ENCODE data around the gene EHD2.
A peak's percentile ranks its signal among the peaks of the same experiment; 100 is the strongest.

The EHD2 gene

GRCh38 chr19:47703301-47703700 lies 9.9 kb upstream of the EHD2 start:
- no peak overlapping the region for H3K4me3 ChIP-seq (ENCODE audit: low read length)
- no peaks in the 10 kb centered on the region for H3K27me3 ChIP-seq (ENCODE audit: insufficient read depth, low read length, poor library complexity)
- H3K79me1 ChIP-seq (ENCODE audit: low read length) = no peaks in the 10 kb centered on the region
- H3K4ac ChIP-seq (ENCODE audit: low read depth, low read length) = no peak overlapping the region
- no peak overlapping the region for H3K9ac ChIP-seq (ENCODE audit: low read length)
- no peak overlapping the region for H3K27ac ChIP-seq (ENCODE audit: low read depth, low read length)
- H2BK5ac ChIP-seq (ENCODE audit: low read length) = no peak overlapping the region
- H3K56ac ChIP-seq (ENCODE audit: low read length) = no peak overlapping the region
- no peak overlapping the region for H3K4me2 ChIP-seq (ENCODE audit: low read length)
- no peak overlapping the region for H4K8ac ChIP-seq (ENCODE audit: low read depth, low read length)
- DNase-seq = no peak
- H2BK120ac ChIP-seq (ENCODE audit: low read depth, low read length) = no peak overlapping the region
- no peak overlapping the region for H2AK5ac ChIP-seq (ENCODE audit: low read length)
- no peak overlapping the region for H2BK15ac ChIP-seq (replicated peaks; ENCODE audit: low read depth)
- no CpG with 5 or more reads among the region's 5 CpGs for WGBS (ENCODE audit: extremely low coverage, insufficient coverage, low lambda C conversion rate)
- H3K18ac ChIP-seq (ENCODE audit: low read length) = no peak overlapping the region
- H3K79me2 ChIP-seq (ENCODE audit: control insufficient read depth, insufficient read depth, low read length) = no peaks in the 10 kb centered on the region
- no peak overlapping the region for H3K23ac ChIP-seq (ENCODE audit: low read length)
- no peaks in the 10 kb centered on the region for H3K4me1 ChIP-seq (ENCODE audit: control insufficient read depth, low read depth, low read length)
- H4K5ac ChIP-seq (ENCODE audit: low read length) = no peak overlapping the region
- H3K36me3 ChIP-seq (ENCODE audit: control insufficient read depth, insufficient read depth, low read length) = peaks cover 5% of the 10 kb centered on the region

GRCh38 chr19:47704024-47704423 lies 9.2 kb upstream of the EHD2 start:
- no peak overlapping the region for H2BK5ac ChIP-seq (ENCODE audit: low read length)
- H3K18ac ChIP-seq (ENCODE audit: low read length) = no peak overlapping the region
- H2BK15ac ChIP-seq (replicated peaks; ENCODE audit: low read depth) = no peak overlapping the region
- H3K79me1 ChIP-seq (ENCODE audit: low read length) = no peaks in the 10 kb centered on the region
- no peak overlapping the region for H2AK5ac ChIP-seq (ENCODE audit: low read length)
- H4K5ac ChIP-seq (ENCODE audit: low read length) = no peak overlapping the region
- no peaks in the 10 kb centered on the region for H3K4me1 ChIP-seq (ENCODE audit: control insufficient read depth, low read depth, low read length)
- no peak overlapping the region for H4K8ac ChIP-seq (ENCODE audit: low read depth, low read length)
- H3K56ac ChIP-seq (ENCODE audit: low read length) = no peak overlapping the region
- H3K79me2 ChIP-seq (ENCODE audit: control insufficient read depth, insufficient read depth, low read length) = no peaks in the 10 kb centered on the region
- no peak overlapping the region for H3K4me2 ChIP-seq (ENCODE audit: low read length)
- no peaks in the 10 kb centered on the region for H3K27me3 ChIP-seq (ENCODE audit: insufficient read depth, low read length, poor library complexity)
- peaks cover under 1% of the 10 kb centered on the region for H3K36me3 ChIP-seq (ENCODE audit: control insufficient read depth, insufficient read depth, low read length)
- no peak for DNase-seq
- no peak overlapping the region for H2BK120ac ChIP-seq (ENCODE audit: low read depth, low read length)
- no CpG with 5 or more reads among the region's 11 CpGs for WGBS (ENCODE audit: extremely low coverage, insufficient coverage, low lambda C conversion rate)
- H3K9ac ChIP-seq (ENCODE audit: low read length) = no peak overlapping the region
- H3K4ac ChIP-seq (ENCODE audit: low read depth, low read length) = no peak overlapping the region
- no peak overlapping the region for H3K23ac ChIP-seq (ENCODE audit: low read length)
- no peak overlapping the region for H3K27ac ChIP-seq (ENCODE audit: low read depth, low read length)
- no peak overlapping the region for H3K4me3 ChIP-seq (ENCODE audit: low read length)

- Histone ChIP-seq H2BK15ac (replicated peaks; ENCODE audit: low read depth) (no peak overlapping the region), H3K79me2 (ENCODE audit: control insufficient read depth, insufficient read depth, low read length) (no peaks in the 10 kb centered on the region), H3K27ac (ENCODE audit: low read depth, low read length) (no peak overlapping the region), H3K9ac (ENCODE audit: low read length) (no peak overlapping the region), H2AK5ac (ENCODE audit: low read length) (no peak overlapping the region), H3K18ac (ENCODE audit: low read length) (no peak overlapping the region), H3K23ac (ENCODE audit: low read length) (no peak overlapping the region), H3K79me1 (ENCODE audit: low read length) (no peaks in the 10 kb centered on the region), H3K4me3 (ENCODE audit: low read length) (no peak overlapping the region), H4K5ac (ENCODE audit: low read length) (no peak overlapping the region), H4K8ac (ENCODE audit: low read depth, low read length) (no peak overlapping the region), H2BK5ac (ENCODE audit: low read length) (no peak overlapping the region), H3K56ac (ENCODE audit: low read length) (no peak overlapping the region), H3K4me2 (ENCODE audit: low read length) (no peak overlapping the region), H2BK120ac (ENCODE audit: low read depth, low read length) (no peak overlapping the region), H3K4ac (ENCODE audit: low read depth, low read length) (no peak overlapping the region), H3K4me1 (ENCODE audit: control insufficient read depth, low read depth, low read length) (no peaks in the 10 kb centered on the region), H3K36me3 (ENCODE audit: control insufficient read depth, insufficient read depth, low read length) (no peaks in the 10 kb centered on the region), H3K27me3 (ENCODE audit: insufficient read depth, low read length, poor library complexity) (no peaks in the 10 kb centered on the region)
- WGBS (ENCODE audit: extremely low coverage, insufficient coverage, low lambda C conversion rate) = no CpG with 5 or more reads among the region's 3 CpGs
- no peak for DNase-seq
Measured at GRCh38 chr19:47704656-47705055, 8.6 kb upstream of the EHD2 start.

- Histone ChIP-seq H3K4ac (ENCODE audit: low read depth, low read length) (no peak overlapping the region), H4K8ac (ENCODE audit: low read depth, low read length) (no peak overlapping the region), H3K9ac (ENCODE audit: low read length) (no peak overlapping the region), H3K27ac (ENCODE audit: low read depth, low read length) (no peak overlapping the region), H4K5ac (ENCODE audit: low read length) (no peak overlapping the region), H3K27me3 (ENCODE audit: insufficient read depth, low read length, poor library complexity) (no peaks in the 10 kb centered on the region), H2BK15ac (replicated peaks; ENCODE audit: low read depth) (no peak overlapping the region), H3K23ac (ENCODE audit: low read length) (no peak overlapping the region), H3K4me1 (ENCODE audit: control insufficient read depth, low read depth, low read length) (no peaks in the 10 kb centered on the region), H3K79me2 (ENCODE audit: control insufficient read depth, insufficient read depth, low read length) (no peaks in the 10 kb centered on the region), H3K4me3 (ENCODE audit: low read length) (no peak overlapping the region), H3K56ac (ENCODE audit: low read length) (no peak overlapping the region), H3K36me3 (ENCODE audit: control insufficient read depth, insufficient read depth, low read length) (no peaks in the 10 kb centered on the region), H3K4me2 (ENCODE audit: low read length) (no peak overlapping the region), H3K18ac (ENCODE audit: low read length) (no peak overlapping the region), H2AK5ac (ENCODE audit: low read length) (no peak overlapping the region), H3K79me1 (ENCODE audit: low read length) (no peaks in the 10 kb centered on the region), H2BK5ac (ENCODE audit: low read length) (no peak overlapping the region), H2BK120ac (ENCODE audit: low read depth, low read length) (no peak overlapping the region)
- DNase-seq = peak; percentile 87
- no CpG with 5 or more reads among the region's 22 CpGs for WGBS (ENCODE audit: extremely low coverage, insufficient coverage, low lambda C conversion rate)
Measured at GRCh38 chr19:47707135-47707925, 5.9 kb upstream of the EHD2 start.

GRCh38 chr19:47711652-47712242 lies 1.5 kb upstream of the EHD2 start:
- Histone ChIP-seq H4K8ac (ENCODE audit: low read depth, low read length) (no peak overlapping the region), H3K23ac (ENCODE audit: low read length) (no peak overlapping the region), H3K4me3 (ENCODE audit: low read length) (no peak overlapping the region), H3K79me1 (ENCODE audit: low read length) (no peaks in the 10 kb centered on the region), H3K18ac (ENCODE audit: low read length) (no peak overlapping the region), H3K79me2 (ENCODE audit: control insufficient read depth, insufficient read depth, low read length) (no peaks in the 10 kb centered on the region), H3K36me3 (ENCODE audit: control insufficient read depth, insufficient read depth, low read length) (no peaks in the 10 kb centered on the region), H3K4me1 (ENCODE audit: control insufficient read depth, low read depth, low read length) (no peaks in the 10 kb centered on the region), H3K9ac (ENCODE audit: low read length) (no peak overlapping the region), H2BK120ac (ENCODE audit: low read depth, low read length) (no peak overlapping the region), H3K56ac (ENCODE audit: low read length) (no peak overlapping the region), H4K5ac (ENCODE audit: low read length) (no peak overlapping the region), H2BK5ac (ENCODE audit: low read length) (no peak overlapping the region), H3K4me2 (ENCODE audit: low read length) (no peak overlapping the region), H3K27me3 (ENCODE audit: insufficient read depth, low read length, poor library complexity) (no peaks in the 10 kb centered on the region), H3K4ac (ENCODE audit: low read depth, low read length) (no peak overlapping the region), H2BK15ac (replicated peaks; ENCODE audit: low read depth) (no peak overlapping the region), H3K27ac (ENCODE audit: low read depth, low read length) (no peak overlapping the region), H2AK5ac (ENCODE audit: low read length) (no peak overlapping the region)
- no CpG with 5 or more reads among the region's 8 CpGs for WGBS (ENCODE audit: extremely low coverage, insufficient coverage, low lambda C conversion rate)
- no peak for DNase-seq
